ENCODE measurements around the gene STAT6. TPM values are rescaled to one million over a fixed set of nuclear protein-coding genes. Genes with fewer than 3 reads are reported as not detected.
"Not testable (repeated sequence)": the region's sequence is repeated elsewhere in the genome, so short reads cannot be mapped to it uniquely, and the experiment has no call there.

STAT6 gene
- total RNA-seq, 1 donor from 2014 or later: 269 TPM

GRCh38 chr12:57055824-57056223 is 55.3 kb downstream of the STAT6 start:
- intact Hi-C loops (cut with DNase I): no loop called here
- Histone ChIP-seq H3K4me3 (no peak overlapping the region), H3K9me3 (no peaks in the 10 kb centered on the region), H3K36me3 (peaks cover 35% of the 10 kb centered on the region), H3K27me3 (ENCODE audit: low read depth) (no peaks in the 10 kb centered on the region), H3K4me1 (no peaks in the 10 kb centered on the region), H3K27ac (no peak overlapping the region)
- no peak for DNase-seq
- no peak for ATAC-seq
- TF ChIP-seq, protein P1, sequence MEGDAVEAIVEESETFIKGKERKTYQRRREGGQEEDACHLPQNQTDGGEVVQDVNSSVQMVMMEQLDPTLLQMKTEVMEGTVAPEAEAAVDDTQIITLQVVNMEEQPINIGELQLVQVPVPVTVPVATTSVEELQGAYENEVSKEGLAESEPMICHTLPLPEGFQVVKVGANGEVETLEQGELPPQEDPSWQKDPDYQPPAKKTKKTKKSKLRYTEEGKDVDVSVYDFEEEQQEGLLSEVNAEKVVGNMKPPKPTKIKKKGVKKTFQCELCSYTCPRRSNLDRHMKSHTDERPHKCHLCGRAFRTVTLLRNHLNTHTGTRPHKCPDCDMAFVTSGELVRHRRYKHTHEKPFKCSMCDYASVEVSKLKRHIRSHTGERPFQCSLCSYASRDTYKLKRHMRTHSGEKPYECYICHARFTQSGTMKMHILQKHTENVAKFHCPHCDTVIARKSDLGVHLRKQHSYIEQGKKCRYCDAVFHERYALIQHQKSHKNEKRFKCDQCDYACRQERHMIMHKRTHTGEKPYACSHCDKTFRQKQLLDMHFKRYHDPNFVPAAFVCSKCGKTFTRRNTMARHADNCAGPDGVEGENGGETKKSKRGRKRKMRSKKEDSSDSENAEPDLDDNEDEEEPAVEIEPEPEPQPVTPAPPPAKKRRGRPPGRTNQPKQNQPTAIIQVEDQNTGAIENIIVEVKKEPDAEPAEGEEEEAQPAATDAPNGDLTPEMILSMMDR (IDR thresholded peaks at IDR 0.05): no peak

DNA sequence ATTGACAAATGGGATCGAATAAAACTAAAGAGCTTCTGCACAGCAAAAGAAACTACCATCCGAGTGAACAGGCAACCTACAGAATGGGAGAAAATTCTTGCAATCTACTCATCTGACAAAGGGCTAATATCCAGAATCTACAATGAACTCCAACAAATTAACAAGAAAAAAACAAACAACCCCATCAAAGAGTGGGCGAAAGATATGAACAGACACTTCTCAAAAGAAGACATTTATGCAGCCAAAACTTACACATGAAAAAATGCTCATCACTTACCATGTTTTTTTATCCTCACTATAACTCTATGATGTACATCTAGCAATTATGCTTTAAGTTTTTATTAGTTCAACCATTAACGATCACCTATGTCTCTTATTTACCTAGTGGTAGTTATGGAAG is 57.3 kb downstream of the STAT6 start:
- H3K9me3 ChIP-seq; H3K27ac ChIP-seq; H3K4me1 ChIP-seq; H3K4me3 ChIP-seq; ATAC-seq; H3K27me3 ChIP-seq (ENCODE audit: low read depth); DNase-seq; intact Hi-C loops (cut with DNase I): not testable (repeated sequence)
- H3K36me3 ChIP-seq: peaks cover 16% of the 10 kb centered on the region

GRCh38 chr12:57053146-57053545 is 58.0 kb downstream of the STAT6 start:
- H3K27me3 ChIP-seq (ENCODE audit: low read depth); ATAC-seq; H3K9me3 ChIP-seq; H3K27ac ChIP-seq; H3K4me3 ChIP-seq; H3K4me1 ChIP-seq; H3K36me3 ChIP-seq; intact Hi-C loops (cut with DNase I); DNase-seq: not testable (repeated sequence)

GRCh38 chr12:57051011-57051410 is 60.2 kb downstream of the STAT6 start:
- no peak for ATAC-seq
- Histone ChIP-seq H3K4me1 (peaks cover 9% of the 10 kb centered on the region), H3K36me3 (no peaks in the 10 kb centered on the region), H3K27ac (no peak overlapping the region), H3K27me3 (ENCODE audit: low read depth) (no peaks in the 10 kb centered on the region), H3K9me3 (no peaks in the 10 kb centered on the region), H3K4me3 (no peak overlapping the region)
- intact Hi-C loops (cut with DNase I): no loop called here
- TF ChIP-seq, protein P1 (IDR thresholded peaks at IDR 0.05): no peak
- DNase-seq: no peak

DNA sequence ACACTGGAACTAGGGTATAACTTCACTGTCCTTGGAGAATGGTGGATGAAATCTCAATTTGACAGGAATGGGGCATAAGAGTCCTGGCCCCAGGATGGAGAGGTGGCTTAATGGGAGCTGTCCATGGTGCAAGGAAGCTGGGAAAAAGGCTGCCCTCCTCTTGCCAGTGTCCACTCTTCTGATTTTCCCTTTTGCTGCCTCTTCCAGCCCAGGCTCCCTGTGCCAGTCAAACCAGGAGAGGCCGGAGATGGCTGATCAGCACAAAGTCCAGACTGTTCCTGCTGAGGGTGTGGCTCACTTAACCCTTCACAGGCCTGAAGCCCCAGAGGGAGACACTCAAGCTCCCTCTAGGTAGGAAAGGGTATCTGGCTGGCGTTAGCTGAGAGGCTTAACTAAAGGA is 61.3 kb downstream of the STAT6 start, which contains the start of gene MYO1A:
TSS of gene MYO1A (minus strand) at position 240 of the 400 bp plus-strand sequence. CDS start 1,806 bp downstream, outside the sequence.
- no peaks in the 10 kb centered on the region for H3K36me3 ChIP-seq
- H3K4me3 ChIP-seq: no peak within 1 kb of the TSS
- ATAC-seq (no peak), DNase-seq (no peak)
- intact Hi-C loops (cut with DNase I): no loop called here
- TF ChIP-seq, protein P1 (IDR thresholded peaks at IDR 0.05): no peak
- H3K27me3 ChIP-seq (ENCODE audit: low read depth): no peaks in the 10 kb centered on the region
- peaks cover 9% of the 10 kb centered on the region for H3K4me1 ChIP-seq
- H3K27ac ChIP-seq: no peak within 1 kb of the TSS
- H3K9me3 ChIP-seq: no peaks in the 10 kb centered on the region

DNA sequence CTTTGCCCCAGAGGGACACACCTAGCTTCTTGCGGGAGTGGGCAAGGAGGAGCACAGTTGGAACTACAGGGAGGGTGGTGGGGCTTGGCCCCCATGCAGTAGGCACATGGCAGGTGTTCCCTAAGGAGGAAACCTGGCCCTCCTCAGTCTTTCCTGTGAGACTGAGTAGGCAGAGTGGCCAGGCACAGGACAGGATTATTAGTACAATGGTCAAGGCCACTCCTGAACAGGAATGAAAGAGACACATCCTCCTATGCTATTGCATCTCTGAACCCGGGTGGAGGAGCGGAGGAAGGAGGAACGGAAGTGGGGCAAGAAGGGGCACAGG is 62.1 kb downstream of the STAT6 start:
- Histone ChIP-seq H3K27ac (no peak overlapping the region), H3K9me3 (no peaks in the 10 kb centered on the region), H3K4me1 (peaks cover 9% of the 10 kb centered on the region), H3K36me3 (no peaks in the 10 kb centered on the region), H3K27me3 (ENCODE audit: low read depth) (no peaks in the 10 kb centered on the region), H3K4me3 (no peak overlapping the region)
- TF ChIP-seq, protein P1 (IDR thresholded peaks at IDR 0.05): no peak
- ATAC-seq (no peak), DNase-seq (no peak)
- intact Hi-C loops (cut with DNase I): no loop called here
